ENCODE data around the gene COL12A1. TPM values are rescaled to one million over a fixed set of nuclear protein-coding genes. Genes with fewer than 3 reads are reported as not detected.

Gene COL12A1
- total RNA-seq, 1 donor from 2014 or later: 15.5 TPM

DNA sequence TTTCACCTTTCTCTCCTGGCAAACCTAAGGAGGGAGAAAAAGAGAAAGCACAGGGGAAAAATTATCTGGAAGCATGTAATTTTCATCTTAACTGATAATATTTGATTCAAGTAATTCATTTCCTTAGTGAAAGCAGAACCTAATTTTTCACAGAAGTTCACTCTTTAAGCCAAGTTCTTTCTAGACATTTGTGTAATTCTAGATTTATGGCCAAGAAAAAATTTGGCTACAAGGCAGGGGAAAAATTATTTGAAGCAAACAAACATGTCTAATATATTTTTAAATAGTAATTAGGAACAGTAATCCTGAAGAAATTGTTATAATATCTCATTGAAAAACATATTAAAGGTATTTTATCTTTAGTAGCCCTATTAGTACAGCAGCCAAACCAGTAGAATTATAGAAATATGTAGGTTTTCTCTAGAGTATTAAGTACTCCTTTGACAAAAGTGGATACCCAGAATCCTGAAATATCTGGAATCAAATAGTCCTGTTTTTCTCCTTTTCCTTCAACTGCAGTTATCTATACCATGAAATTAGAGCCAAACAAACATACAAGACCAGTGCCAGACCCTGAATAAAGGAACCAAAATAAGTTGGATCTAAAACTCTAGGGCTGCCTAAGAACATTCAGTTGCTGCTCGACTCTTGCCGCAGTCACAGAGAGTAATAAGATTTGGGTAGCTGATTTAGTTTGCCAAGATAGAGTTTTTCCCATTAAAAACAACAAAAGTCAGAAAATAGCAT, 116.5 kb downstream of the COL12A1 start:
- intact Hi-C loops (cut with DNase I): no loop called here
- DNase-seq (ENCODE audit: missing footprints): no peak

DNA sequence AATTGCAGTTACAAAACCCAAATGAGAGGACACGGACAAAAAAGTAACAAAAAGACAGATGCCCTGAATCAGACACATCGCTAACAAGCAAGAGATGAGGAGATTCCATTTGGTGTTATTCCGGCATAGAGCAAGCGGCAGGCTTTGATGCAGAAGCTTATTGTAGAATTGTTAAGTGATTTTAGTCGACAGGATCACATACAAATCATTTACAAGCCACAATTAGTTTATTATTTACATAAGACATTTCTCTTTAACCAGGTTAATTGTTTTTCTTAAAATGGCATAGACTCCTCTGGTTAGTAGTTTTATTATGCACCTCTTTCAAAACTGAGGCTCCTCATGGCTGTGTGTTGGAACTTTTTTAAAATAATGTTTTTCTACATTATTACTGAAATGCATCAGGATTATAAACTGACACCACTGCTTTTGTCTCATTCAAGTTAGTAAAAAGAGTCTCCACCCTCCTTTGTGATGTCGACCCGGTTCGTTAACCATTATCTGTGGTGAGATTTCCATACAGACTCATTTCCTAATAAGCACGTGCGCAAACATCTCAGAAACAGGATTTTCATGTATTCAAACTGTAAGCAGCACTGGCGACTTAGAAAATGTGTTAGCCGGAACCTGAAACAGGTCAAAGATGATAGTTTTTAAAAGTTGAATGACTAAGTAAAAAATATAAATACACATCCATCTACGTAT, 119.8 kb downstream of the COL12A1 start:
- no peak for DNase-seq (ENCODE audit: missing footprints)
- no peak for ATAC-seq
- intact Hi-C loops (cut with DNase I): no loop called here

More for the DNA sequence above, 116.5 kb downstream of the COL12A1 start:
- ATAC-seq: no peak

DNA sequence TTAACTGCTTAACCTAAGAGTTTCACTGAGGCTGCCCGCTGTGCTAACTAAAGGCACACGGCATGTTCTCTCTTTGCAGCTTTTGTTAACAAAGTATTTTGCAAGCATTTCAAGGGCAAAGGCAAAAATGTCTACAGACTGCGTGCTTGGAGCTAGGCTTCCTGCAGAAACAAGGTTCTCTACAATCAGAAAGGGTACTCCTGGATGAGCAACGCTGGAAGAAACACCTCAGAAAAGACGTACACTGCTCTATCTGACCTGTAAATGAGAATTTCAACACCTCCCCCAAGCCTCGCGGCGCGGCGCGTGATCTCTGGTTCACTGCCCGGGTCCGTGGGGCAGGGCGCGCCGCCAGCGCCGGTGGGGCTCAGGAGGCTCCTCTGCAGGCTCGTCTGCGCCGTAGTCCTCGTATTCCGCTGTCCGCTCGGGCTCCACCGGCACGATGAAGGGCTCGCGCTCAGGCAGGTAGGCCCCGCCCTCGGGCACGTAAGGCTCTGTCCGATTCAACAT, 120.9 kb downstream of the COL12A1 start:
- ATAC-seq (no peak), DNase-seq (ENCODE audit: missing footprints) (no peak)
- intact Hi-C loops (cut with DNase I): no loop called here

DNA sequence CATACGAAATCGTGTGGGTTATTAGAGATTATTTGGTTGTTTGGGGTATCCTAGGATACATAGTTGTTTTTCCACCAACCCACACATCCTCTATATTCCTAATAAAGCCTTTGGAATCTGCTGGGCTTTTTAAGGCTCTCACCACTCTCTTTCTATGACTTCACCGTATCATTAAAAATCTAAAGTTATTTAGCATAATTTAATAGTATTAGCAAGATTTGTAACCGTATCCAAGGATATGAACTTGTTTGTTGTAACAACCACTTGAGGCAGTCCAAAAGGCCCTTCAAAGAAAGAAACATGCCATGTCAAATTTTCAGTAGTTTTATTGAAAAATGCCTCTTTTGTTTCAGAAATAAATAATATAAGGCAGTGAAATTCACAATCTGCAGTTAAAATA, 121.8 kb downstream of the COL12A1 start:
- DNase-seq (ENCODE audit: missing footprints): no peak
- ATAC-seq: no peak
- intact Hi-C loops (cut with DNase I): no loop called here

DNA sequence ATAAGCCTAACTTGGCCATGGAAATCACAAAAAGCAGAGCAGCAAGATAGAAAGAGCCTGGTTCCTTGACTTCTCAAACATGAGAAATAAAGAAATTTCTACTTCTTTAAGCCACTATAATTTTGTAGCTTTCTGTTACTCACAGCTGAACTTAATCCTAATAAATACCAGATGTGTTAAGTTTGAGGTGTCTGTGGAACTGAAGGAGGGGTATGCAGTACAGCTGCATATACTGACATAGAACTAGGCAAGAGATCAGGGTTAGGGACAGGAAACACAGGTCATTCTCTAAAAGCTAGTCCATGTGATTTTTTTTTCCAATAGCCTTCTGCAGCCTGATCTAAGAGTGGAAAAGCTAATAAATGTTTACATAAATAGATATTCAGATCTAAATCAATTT, 123.9 kb downstream of the COL12A1 start:
- intact Hi-C loops (cut with DNase I): no loop called here
- DNase-seq (ENCODE audit: missing footprints) (no peak), ATAC-seq (no peak)

DNA sequence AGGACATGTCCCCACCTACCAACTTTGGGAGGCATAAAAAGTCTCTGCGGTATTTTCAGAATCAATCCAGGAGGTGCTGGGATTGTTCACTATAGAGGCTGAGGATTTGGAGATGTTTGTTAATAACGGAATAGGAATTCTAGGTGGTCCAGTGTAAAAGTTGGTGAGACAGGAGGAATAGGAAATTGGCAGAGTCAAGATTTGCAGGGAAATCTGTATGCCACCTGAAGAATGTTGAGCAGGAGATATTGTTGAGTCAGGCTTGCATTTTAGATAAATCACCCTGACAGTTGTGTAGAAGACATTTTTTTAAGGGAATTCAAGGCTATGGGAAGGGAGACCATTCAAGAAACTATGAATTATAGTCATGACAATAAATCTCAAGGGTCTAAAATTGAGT, 124.8 kb downstream of the COL12A1 start:
- intact Hi-C loops (cut with DNase I): no loop called here
- ATAC-seq (no peak), DNase-seq (ENCODE audit: missing footprints) (no peak)

DNA sequence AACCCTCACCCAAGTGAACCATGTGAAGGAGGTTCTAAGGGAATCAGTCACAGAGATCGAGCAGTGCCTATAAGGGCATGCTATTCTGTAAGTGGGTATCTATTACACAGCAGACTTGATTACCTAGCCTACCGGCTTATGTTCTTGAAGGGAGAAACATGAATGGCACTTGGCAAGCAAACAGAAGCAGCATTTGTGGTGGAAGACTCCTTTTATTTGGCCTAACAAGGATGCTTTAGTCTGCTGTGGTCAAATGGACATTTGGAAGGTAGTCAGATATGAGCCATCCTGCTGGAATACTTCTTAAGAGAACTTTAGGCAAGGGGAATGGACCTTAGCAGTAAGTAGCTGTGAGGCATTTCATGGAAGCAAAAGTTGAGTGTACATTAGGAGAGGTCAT, 126.3 kb downstream of the COL12A1 start:
- ATAC-seq: no peak
- intact Hi-C loops (cut with DNase I): no loop called here
- DNase-seq (ENCODE audit: missing footprints): no peak

DNA sequence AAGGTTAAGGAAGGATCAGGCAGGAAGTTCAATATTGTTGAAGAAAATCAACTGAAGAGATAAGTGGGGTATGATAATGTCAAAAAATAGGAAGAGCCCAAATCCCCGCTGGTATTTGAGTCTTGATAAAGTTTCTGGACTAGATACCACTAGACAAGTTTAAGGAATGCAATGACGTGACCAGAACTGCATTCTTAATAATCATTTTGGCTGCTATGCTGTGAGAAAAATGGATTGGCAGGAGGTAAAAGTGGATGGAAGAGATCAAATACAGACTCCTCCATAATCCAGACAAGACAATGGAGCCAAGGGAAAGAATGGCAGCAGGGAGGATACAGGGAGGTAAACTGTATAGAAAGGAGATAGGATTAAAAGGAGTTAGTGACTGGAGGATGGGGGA, 128.2 kb downstream of the COL12A1 start:
- ATAC-seq (no peak), DNase-seq (ENCODE audit: missing footprints) (no peak)
- intact Hi-C loops (cut with DNase I): no loop called here

DNA sequence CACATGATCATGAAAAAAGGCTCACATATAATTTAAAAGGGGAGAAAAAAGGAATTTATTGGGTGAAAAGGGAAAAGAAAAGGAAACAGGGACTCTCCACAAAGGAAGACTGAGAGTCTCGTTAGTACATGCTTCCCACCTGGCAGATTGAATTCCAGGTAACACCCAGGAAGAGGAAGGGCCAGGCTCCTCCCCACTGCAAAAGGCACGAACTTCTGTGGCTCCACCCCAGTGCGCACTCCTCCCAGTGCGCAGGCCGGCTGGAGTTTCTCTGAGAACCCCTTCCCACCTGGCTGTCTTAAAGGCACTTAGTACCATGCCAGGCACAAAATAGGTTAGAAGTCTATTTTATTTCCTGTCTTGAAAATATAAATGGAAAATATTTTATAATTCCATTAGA, 129.8 kb downstream of the COL12A1 start:
- intact Hi-C loops (cut with DNase I): no loop called here
- ATAC-seq (no peak), DNase-seq (ENCODE audit: missing footprints) (no peak)

DNA sequence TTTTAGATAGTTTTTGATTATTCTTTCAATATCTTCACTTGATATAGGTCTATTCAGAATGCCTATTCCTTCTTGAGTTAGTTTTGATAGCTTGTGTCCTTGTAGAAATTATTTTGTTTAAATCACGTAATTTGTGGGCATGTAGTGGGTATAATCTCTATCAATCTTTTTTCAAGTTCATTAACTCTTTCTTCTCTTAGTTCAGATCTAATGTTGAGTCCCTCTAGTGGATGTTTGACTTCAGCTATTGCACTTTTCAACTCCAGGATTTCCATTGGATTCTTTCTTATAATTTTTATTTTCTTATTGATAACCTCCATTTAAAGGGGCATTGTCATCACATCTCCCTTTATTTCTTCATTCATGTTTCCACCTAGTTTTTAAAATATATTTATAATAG, 135.6 kb downstream of the COL12A1 start:
- no peak for DNase-seq (ENCODE audit: missing footprints)
- no peak for ATAC-seq
- intact Hi-C loops (cut with DNase I): no loop called here

DNA sequence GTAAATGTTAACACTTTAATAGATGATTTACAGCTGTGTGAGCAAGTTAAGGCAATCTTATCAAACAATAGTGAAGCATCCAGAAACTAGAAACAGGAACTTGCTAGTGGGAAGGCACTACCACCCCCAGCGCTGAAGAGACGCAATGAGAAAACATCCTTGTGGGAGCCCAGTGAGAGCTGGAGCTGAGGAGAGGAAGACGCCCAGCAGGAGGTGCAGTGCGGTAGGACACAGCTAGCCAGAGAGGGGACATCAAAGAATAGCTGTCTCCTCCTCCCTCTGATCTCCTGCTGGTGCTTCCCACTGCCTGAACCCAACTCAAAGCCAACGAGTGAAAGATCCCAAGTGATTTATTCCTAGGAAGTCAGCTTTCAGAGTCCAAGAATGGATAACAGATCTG, 140.3 kb downstream of the COL12A1 start:
- DNase-seq (ENCODE audit: missing footprints): no peak
- ATAC-seq: peak; percentile 50
- intact Hi-C loops (cut with DNase I): no loop called here

DNA sequence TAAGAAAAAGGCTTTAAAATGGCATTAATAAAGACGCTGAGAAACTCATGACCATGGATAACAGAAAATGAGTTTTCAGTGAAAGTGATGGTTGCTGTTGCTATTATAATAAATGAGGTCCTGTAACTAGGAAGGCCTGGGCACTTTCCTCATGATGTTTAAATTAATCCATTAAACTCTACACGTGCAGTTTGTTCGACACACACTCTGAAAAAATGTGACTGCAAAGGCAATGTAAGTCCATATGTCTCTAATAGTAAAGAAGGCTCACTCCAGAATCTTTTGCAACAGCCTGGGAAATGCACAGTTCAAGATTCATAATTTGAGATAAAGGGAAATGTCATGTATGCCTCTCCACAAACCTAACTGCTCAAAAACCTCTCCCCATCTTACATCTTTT, 153.4 kb downstream of the COL12A1 start:
- intact Hi-C loops (cut with DNase I): no loop called here
- ATAC-seq (no peak), DNase-seq (ENCODE audit: missing footprints) (no peak)

DNA sequence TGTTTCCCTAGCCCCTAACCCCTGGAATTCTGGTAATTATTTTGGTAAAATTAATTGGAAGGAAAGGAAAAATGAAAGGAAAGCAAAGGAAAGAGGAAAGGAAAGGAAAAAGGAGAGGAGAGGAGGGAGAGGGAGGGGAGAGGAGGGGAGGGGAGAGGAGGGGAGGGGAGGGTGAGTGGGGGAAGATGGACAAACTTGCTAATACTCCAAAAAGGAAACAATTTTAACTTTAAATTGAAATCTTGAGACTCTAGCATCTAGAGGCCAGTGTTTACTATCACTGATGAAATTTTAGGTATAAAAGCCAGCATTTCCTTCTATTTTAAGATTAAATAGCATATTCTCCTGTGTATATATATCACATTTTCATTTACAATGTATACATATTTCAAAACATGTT, 156.5 kb downstream of the COL12A1 start:
- DNase-seq (ENCODE audit: missing footprints): no peak
- no peak for ATAC-seq
- intact Hi-C loops (cut with DNase I): no loop called here

DNA sequence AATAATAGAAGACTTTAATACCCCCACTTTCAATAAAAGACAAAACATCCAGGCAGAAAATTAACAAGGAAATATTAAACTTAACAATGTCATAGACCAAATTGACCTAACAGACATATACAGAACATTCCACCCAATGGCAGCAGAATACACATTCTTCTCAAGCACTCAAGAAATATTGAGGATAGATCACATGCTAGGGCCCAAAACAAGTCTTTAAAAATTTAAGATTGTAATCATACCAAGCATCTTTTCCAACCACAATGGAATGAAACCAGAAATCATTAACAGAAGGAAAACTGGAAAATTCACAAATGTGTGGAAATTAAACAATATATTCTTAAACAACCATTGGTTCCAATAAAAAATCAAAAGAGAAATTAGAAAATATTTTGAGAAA, 161.0 kb downstream of the COL12A1 start:
- DNase-seq (ENCODE audit: missing footprints) (no peak), ATAC-seq (no peak)
- intact Hi-C loops (cut with DNase I): no loop called here

DNA sequence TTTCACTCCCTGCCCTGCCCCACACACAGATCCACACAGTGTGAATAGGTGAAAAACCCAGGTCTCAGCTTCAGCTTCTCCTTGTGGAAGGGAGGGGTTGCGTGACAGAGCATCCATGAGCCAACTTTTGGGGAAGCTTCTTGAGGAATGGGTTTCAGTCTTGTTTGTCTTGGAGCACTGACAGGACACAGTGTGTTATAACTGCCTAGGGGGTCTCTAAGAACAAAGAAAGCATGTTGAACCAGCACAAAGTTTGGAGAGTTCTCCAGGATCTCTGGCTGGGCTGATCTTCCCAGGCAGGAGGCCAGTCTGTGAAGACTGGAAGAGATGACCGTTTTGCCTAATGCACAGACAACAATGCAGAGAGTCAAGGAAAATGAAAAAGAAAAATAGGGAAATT, 164.5 kb downstream of the COL12A1 start:
- DNase-seq (ENCODE audit: missing footprints) (no peak), ATAC-seq (no peak)
- intact Hi-C loops (cut with DNase I): no loop called here

Other genes starting within 250 kb of the COL12A1 start
- 969 TPM for gene COX7A2, start 37.7 kb upstream of the COL12A1 start, total RNA-seq
- 45.2 TPM for gene TMEM30A, start 78.7 kb upstream of the COL12A1 start, total RNA-seq